GM10248 (cell line): ENCODE measurements around the gene FATE1.

Experiments used
- CTCF ChIA-PET: fragments of 300-600 bp; sonication (Branson Sonifier 250); formaldehyde crosslinking; extraction: SDS; loops from one replicate; lab custom pipeline; 2021; ENCODE audit warnings: antibody characterized with exemption; lab: Yijun Ruan, JAX
- POLR2A ChIA-PET: fragments of 350-650 bp; sonication (Branson Sonifier 250); formaldehyde crosslinking; extraction: SDS; loops from one replicate; lab custom pipeline; 2020; ENCODE audit warnings: antibody characterized with exemption; lab: Yijun Ruan, JAX
- DNase-seq: peaks from one replicate; pipeline ENCODE4 v3.0.0; 2012; ENCODE audit errors: extremely low spot score
- CTCF ChIP-seq: IDR thresholded peaks from 2 replicates; pipeline ENCODE4 v1.5.1; 2012; ENCODE audit warnings: mild to moderate bottlenecking, low read depth; ENCODE audit errors: extremely low read depth, missing control alignments, control extremely low read depth

The FATE1 gene

GRCh38 chrX:151742311-151742710 is 26.5 kb downstream of the FATE1 start:
- POLR2A ChIA-PET, result no interaction called here
- no peak for TF ChIP-seq CTCF

GRCh38 chrX:151743651-151744470 is 28.0 kb downstream of the FATE1 start:
- ChIA-PET POLR2A (no interaction called here), CTCF (interaction anchor here (1.3 to 1.5 kb wide), 2 partner anchors 10 to 899 kb away, joined by 3 to 7 read pairs; no protein-coding TSS in a partner anchor)
- DNase-seq, result no peak
- no peak for TF ChIP-seq CTCF

More at GRCh38 chrX:151742311-151742710, 26.5 kb downstream of the FATE1 start:
- DNase-seq, result no peak
- CTCF ChIA-PET, result no interaction called here

GRCh38 chrX:151745651-151746050 is 29.8 kb downstream of the FATE1 start:
- CTCF ChIA-PET, result no interaction called here
- POLR2A ChIA-PET, result no interaction called here
- no peak for DNase-seq
- no peak for TF ChIP-seq CTCF

GRCh38 chrX:151746502-151746901 is 30.7 kb downstream of the FATE1 start:
- POLR2A ChIA-PET, result no interaction called here
- CTCF ChIA-PET, result interaction anchor here (1.0 to 1.6 kb wide), 2 partner anchors 13 to 1075 kb away, joined by 3 read pairs; no protein-coding TSS in a partner anchor
- no peak for DNase-seq
- TF ChIP-seq CTCF, result no peak

- no peak for TF ChIP-seq CTCF
- DNase-seq, result no peak
- CTCF ChIA-PET, result interaction anchor here (0.6 to 3.6 kb wide), 6 partner anchors 14 to 882 kb away, joined by 3 to 16 read pairs (median 3); no protein-coding TSS in a partner anchor
- POLR2A ChIA-PET, result no interaction called here
Observed at GRCh38 chrX:151750511-151750910, 34.7 kb downstream of the FATE1 start.

GRCh38 chrX:151752847-151753246 is 37.0 kb downstream of the FATE1 start:
- no peak for TF ChIP-seq CTCF
- POLR2A ChIA-PET, result no interaction called here
- DNase-seq, result no peak
- CTCF ChIA-PET, result interaction anchor here (1.0 to 3.6 kb wide), 10 partner anchors 9 to 1069 kb away, joined by 3 to 16 read pairs (median 7); no protein-coding TSS in a partner anchor
